Chondrocyte (in vitro differentiated cells): Measurements from ENCODE around the gene STIM1. TPM values are rescaled to one million over a fixed set of nuclear protein-coding genes. Genes with fewer than 3 reads are reported as not detected.

ENCODE experiments used
- DNase-seq: peaks from one replicate; pipeline ENCODE4 v3.0.0; 2021; ENCODE audit warnings: mixed read lengths, low spot score
- H3K27ac Mint-ChIP-seq: one replicate; pipeline ENCODE4 v1.8.0; 2021; ENCODE audit warnings: mild to moderate bottlenecking, moderate library complexity, mixed read lengths; ENCODE audit not compliant: unreplicated experiment
- H3K27me3 Mint-ChIP-seq: 2 replicates; pipeline ENCODE4 v1.8.0; 2021; ENCODE audit warnings: low read depth, mixed read lengths
- H3K36me3 Mint-ChIP-seq: 2 replicates; pipeline ENCODE4 v1.8.0; 2021; ENCODE audit warnings: low read depth, mixed read lengths
- H3K4me1 Mint-ChIP-seq: 2 replicates; pipeline ENCODE4 v1.8.0; 2021; ENCODE audit warnings: low read depth, mild to moderate bottlenecking, mixed read lengths
- H3K4me3 Mint-ChIP-seq: one replicate; pipeline ENCODE4 v1.8.0; 2021; ENCODE audit warnings: mild to moderate bottlenecking, moderate library complexity, mixed read lengths; ENCODE audit not compliant: unreplicated experiment
- H3K9me3 Mint-ChIP-seq: 2 replicates; pipeline ENCODE4 v1.8.0; 2021; ENCODE audit warnings: low read depth, mixed read lengths
- total RNA-seq: library from RNA; stranded (reverse); gene quantifications from 3 replicates; pipeline ENCODE4 v1.2.1, GENCODE V29; 2021
- TF ChIP-seq, protein P1 (sequence below): fragments of 200-600 bp; sonication (generic); IDR thresholded peaks from 2 replicates; pipeline ENCODE4 v1.5.0; 2021; ENCODE audit warnings: antibody characterized with exemption, mild to moderate bottlenecking, moderate library complexity

STIM1 gene
- total RNA-seq, 1 donor from 2014 or later: 50.7 TPM

DNA sequence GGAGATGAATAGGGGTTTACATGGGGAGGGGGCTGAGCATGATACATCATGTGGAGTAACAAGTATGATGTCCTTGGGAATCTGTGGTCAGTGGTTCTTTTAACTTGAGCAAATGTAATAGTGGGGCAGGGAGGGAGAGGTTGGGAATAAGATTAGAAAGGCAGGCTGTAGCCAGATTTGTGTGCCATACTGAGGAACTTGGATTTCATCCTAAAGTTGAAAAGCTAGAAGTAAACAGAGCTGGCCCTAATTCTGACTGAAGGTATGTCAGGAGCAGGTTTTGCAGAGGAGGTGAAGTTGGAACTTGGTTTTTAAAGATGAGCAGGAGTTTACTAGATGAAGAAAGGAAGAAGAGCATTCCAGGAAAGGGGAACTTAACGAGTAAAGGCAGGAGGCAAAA, 130.8 kb downstream of the STIM1 start:
- no peaks in the 10 kb centered on the region for H3K27me3 Mint-ChIP-seq
- H3K27ac Mint-ChIP-seq: no peak overlapping the region
- no peak overlapping the region for H3K4me3 Mint-ChIP-seq

GRCh38 chr11:3989276-3989920, 133.9 kb downstream of the STIM1 start:
- peaks cover 18% of the 10 kb centered on the region for H3K9me3 Mint-ChIP-seq
- no peak for DNase-seq
- TF ChIP-seq, protein P1, sequence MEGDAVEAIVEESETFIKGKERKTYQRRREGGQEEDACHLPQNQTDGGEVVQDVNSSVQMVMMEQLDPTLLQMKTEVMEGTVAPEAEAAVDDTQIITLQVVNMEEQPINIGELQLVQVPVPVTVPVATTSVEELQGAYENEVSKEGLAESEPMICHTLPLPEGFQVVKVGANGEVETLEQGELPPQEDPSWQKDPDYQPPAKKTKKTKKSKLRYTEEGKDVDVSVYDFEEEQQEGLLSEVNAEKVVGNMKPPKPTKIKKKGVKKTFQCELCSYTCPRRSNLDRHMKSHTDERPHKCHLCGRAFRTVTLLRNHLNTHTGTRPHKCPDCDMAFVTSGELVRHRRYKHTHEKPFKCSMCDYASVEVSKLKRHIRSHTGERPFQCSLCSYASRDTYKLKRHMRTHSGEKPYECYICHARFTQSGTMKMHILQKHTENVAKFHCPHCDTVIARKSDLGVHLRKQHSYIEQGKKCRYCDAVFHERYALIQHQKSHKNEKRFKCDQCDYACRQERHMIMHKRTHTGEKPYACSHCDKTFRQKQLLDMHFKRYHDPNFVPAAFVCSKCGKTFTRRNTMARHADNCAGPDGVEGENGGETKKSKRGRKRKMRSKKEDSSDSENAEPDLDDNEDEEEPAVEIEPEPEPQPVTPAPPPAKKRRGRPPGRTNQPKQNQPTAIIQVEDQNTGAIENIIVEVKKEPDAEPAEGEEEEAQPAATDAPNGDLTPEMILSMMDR: no peak
- no peaks in the 10 kb centered on the region for H3K27me3 Mint-ChIP-seq
- H3K4me3 Mint-ChIP-seq: peak overlapping the region; percentile 35
- H3K27ac Mint-ChIP-seq: no peak overlapping the region
- peaks cover 8% of the 10 kb centered on the region for H3K36me3 Mint-ChIP-seq
- peaks cover 4% of the 10 kb centered on the region for H3K4me1 Mint-ChIP-seq

More for the DNA sequence above, 130.8 kb downstream of the STIM1 start:
- Mint-ChIP-seq H3K4me1 (peaks cover 16% of the 10 kb centered on the region), H3K9me3 (peaks cover 8% of the 10 kb centered on the region), H3K36me3 (peaks cover 5% of the 10 kb centered on the region)
- TF ChIP-seq, protein P1: no peak
- no peak for DNase-seq

DNA sequence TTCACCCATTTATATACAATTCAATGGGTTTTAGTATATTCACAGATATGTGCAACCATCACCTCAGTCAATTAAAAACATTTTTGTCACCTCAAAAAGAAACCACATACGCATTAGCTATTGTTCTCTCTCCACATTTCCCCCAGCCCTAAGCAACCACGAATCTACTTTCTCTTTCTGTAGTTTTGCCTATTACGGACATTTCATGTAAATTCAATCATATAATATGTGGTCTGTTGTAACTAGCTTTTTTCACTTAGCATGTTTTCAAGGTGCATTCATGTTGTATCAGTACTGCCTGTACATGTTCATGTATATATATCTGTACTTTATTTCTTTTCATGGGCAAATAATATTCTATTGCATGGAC, 134.4 kb downstream of the STIM1 start:
- no peak overlapping the region for H3K27ac Mint-ChIP-seq
- peaks cover 23% of the 10 kb centered on the region for H3K9me3 Mint-ChIP-seq
- peaks cover 4% of the 10 kb centered on the region for H3K4me1 Mint-ChIP-seq
- H3K27me3 Mint-ChIP-seq: no peaks in the 10 kb centered on the region
- H3K4me3 Mint-ChIP-seq: no peak overlapping the region
- TF ChIP-seq, protein P1: no peak
- no peak for DNase-seq
- H3K36me3 Mint-ChIP-seq: peaks cover 11% of the 10 kb centered on the region

GRCh38 chr11:3990406-3990805, 134.9 kb downstream of the STIM1 start:
- Mint-ChIP-seq H3K27me3 (no peaks in the 10 kb centered on the region), H3K27ac (no peak overlapping the region), H3K36me3 (peaks cover 14% of the 10 kb centered on the region), H3K4me1 (peaks cover 4% of the 10 kb centered on the region), H3K4me3 (no peak overlapping the region), H3K9me3 (peaks cover 28% of the 10 kb centered on the region)
- TF ChIP-seq, protein P1: no peak
- DNase-seq: no peak

- no peak overlapping the region for H3K4me3 Mint-ChIP-seq
- TF ChIP-seq, protein P1: no peak
Observed at GRCh38 chr11:3992964-3993363, 137.5 kb downstream of the STIM1 start.

More at GRCh38 chr11:3992964-3993363, 137.5 kb downstream of the STIM1 start:
- no peak for DNase-seq
- H3K9me3 Mint-ChIP-seq: peaks cover 30% of the 10 kb centered on the region
- H3K36me3 Mint-ChIP-seq: peaks cover 14% of the 10 kb centered on the region
- peaks cover 11% of the 10 kb centered on the region for H3K4me1 Mint-ChIP-seq
- H3K27ac Mint-ChIP-seq: no peak overlapping the region
- no peaks in the 10 kb centered on the region for H3K27me3 Mint-ChIP-seq
